NCI-H187 (cell line): ENCODE data around the gene OVOL3.
A peak's percentile ranks its signal among the peaks of the same experiment; 100 is the strongest.

ENCODE experiments used
- DNase-seq, 2 experiments: peaks; one replicate each; lab custom pipeline; 2025; lab: John Stamatoyannopoulos, UW

OVOL3 gene

GRCh38 chr19:36100476-36100875 is 10.5 kb upstream of the OVOL3 start:
- DNase-seq: no peak

DNA sequence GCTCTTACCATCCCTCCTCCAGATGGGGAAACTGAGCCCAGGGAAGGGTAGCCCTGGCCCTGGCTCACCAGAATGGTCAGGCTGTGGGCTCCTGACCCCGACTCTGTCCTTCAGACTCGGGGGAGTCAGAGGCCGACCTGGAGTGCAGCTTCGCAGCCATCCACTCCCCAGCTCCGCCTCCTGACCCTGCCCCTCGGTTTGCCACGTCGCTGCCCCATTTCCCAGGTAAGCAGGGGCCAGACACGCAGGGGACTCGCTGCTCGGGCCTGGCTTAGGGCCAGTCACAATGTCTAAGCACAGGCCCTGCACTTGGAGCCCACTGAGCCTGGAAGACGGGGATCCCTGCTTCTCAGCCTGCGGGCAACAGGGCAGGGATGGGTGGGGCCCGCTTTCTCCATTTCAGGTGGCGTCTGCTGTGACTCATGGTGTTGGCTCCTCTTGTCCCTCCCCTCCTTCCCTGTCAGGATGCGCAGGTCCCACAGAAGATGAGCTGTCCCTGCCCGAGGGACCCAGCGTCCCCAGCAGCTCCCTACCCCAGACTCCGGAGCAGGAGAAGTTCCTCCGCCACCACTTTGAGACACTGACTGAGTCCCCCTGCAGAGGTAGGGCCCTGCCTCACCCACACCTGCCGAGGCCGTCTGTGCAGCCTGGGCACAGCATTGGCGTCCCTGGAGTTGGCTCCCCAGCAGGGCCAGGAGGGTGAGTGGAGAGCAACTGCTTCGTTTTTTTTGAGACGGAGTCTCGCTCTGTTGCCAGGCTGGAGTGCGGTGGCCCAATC is 9.2 kb upstream of the OVOL3 start:
- DNase-seq: no peak

- no peak for DNase-seq
Observed at GRCh38 chr19:36103040-36103626, 7.8 kb upstream of the OVOL3 start.

DNA sequence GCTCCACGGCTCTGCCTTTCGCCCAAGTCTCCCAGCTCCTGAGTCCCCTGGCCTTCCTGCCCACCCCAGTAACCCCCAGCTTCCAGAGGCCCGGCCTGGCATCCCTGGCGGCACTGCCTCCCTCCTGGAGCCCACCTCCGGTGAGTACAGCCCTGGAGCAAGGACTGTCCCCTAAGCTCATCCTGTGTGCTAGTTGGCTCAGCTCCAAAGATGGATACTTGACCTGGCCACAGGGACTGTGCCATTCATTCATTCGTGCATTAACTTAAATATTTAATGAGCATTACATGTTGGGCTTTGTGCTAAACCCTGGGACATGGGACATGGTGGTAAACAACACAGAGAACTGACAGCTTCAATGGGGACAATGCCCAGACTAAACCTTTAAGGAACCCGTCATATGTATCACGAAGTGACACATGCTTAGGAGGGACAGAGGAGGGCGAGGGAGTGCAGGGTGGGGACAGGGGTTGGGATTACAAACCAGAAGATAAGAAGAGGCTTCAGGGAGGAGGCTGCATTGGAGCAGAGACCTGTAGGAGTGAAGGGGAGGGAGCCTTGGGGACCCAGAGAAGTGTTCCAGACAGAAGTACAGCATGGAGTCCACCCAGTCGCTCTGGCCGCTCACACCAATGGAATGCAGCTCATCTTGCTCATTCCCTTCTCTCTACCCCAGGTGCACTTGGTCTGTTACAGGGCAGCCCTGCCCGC is 6.9 kb upstream of the OVOL3 start:
- DNase-seq: no peak

DNA sequence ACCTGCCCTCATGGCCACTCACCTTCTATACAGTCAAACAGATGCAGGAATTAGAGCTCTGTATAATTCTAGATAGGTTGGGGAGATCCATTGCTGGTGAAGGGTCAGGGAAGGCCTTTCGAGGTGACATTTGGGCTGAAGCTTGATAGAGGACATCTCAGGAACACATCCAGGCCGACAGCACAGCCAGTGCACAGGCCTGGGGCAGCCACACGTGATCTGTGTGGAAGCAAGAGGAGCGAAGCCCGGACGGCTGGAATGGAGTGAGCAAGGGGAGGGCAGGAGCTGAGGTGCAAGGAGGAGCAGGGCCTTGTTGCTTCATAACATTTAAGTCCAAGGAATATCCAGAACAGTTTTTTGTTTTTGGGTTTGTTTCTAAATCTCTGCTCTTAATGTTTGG is 4.5 kb upstream of the OVOL3 start:
- DNase-seq: no peak

DNA sequence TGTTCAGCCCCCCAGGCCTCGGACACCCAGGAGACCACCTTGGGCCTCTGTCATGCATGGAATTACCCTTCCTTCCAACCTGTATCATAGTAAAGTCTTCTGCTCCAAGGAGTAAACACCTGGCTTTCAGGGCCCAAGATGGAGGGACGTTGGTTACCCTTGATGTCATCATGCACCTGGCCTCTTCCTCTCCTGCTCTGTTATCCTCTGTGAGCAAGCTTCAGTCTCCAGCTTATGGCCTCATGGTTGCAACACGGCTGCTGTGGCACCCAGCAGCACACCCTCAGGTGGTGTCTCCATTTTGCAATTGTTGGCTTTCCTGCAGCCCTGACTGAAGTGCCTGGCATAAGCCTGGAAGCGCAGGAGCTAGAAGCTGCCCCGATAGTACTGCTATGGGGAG is 4.0 kb upstream of the OVOL3 start:
- DNase-seq: no peak

DNA sequence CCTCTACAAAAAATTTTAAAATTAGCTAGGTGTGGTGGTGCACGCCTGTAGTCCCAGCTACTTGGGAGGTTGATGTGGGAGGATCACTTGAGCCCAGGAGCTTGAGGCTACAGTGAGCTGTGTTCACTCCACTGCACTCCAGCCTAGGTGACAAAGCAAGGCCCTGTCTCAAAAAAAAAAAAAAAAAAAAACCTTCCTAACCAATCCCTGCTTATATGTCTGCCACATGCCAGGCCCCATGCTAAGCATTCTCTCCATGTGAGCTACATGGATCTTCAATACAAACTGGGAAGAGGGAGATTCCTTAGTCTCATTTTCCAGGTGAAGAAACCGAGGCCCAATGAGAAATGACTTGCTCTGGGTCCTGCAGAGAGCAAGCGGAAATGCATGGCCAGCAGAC is 2.3 kb upstream of the OVOL3 start:
- no peak for DNase-seq

DNA sequence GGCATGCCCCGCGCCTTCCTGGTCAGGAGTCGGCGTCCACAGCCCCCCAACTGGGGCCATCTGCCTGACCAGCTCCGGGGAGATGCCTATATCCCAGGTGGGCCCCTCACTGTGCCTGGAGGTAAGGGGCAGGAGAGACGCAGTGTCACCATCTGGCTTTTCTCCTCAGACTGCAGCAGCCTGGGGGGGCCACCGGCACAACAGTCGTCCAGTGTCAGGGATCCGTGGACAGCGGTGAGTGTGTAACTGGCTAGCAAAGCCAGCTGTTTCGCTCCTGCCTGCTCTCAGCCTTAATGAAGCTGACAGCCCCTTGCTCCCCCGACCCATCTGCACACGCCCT is 227 bp downstream of the OVOL3 start:
- DNase-seq: no peak

GRCh38 chr19:36112678-36113077 is 1.7 kb downstream of the OVOL3 start:
- DNase-seq: no peak

- DNase-seq: no peak
Observed at GRCh38 chr19:36113425-36113824, 2.5 kb downstream of the OVOL3 start.

DNA sequence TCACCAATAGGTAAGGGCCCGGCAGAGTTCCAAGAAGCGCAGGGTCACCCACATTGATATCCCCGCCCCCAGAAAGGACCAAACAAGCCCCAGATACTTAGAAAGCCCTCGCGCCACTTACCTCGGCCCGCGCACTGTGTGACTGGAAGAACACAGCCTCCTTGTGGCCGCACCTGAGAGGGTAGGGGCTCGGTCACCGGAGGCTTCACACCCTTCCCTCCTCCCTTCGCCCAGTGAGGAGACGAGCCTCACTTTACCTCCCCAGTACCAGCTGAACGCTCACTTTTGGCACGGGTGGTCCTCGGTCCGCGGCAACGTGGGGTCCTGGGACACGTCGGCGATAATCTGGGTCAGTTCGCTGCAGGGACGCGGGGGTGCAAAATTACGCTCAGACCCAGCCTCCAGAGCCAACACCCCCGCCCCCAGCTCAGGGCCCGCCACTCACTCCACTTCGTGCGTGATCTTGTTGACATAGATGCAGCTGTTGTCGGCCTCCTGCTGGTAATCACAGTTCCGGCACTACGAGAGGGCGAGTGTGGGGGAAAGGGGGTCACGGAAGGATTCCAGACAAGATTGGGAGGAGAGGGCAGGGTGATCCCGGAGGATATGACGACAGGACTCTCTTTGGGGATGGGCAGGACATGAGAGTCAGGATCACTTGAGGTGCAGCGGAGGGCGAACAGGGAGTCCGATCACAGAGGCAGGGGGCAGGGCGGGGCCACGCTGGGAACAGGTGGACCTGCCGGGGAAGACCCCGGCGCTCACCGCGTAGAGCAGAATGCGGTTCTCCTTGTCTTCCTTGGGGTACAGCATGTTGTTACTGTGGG is 3.2 kb downstream of the OVOL3 start:
- DNase-seq: no peak

- peak; percentile 98 to 99 for DNase-seq
Observed at GRCh38 chr19:36114721-36115452, 3.9 kb downstream of the OVOL3 start, which contains the start of gene POLR2I. Gene POLR2I, minus strand, starts transcription at chr19:36114875. Its CDS starts 19 bp downstream, at chr19:36114856.

DNA sequence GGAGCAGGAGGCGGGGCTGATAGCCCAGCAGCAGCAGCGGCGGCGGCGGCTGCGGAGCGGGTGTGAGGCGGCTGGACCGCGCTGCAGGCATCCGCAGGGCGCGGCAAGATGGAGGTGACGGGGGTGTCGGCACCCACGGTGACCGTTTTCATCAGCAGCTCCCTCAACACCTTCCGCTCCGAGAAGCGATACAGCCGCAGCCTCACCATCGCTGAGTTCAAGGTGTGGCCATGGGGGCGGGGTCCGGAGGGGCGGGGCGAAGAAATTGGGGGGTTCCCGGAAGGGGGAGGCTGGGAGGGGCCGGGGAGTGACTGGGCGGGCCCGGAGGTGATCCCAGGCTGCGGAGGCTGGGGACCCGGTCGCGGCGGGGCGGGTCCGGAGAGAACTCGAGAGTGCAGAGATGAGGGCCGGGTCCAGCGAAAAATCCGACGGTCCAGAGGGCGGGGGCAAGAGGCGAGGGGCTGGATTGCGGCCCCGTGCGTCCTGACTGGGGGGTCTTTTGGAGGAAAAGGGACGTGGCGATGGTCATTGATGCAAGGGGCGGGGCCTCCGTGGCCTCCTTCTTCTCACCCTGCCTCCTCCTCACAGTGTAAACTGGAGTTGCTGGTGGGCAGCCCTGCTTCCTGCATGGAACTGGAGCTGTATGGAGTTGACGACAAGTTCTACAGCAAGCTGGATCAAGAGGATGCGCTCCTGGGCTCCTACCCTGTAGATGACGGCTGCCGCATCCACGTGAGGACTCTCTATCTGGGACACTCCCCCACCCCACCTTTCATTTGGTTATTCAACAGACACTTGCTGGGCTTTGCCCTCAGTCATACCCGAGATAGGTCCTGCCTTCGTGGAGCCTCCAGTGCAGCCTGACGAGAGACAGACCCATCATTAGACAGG is 4.8 kb downstream of the OVOL3 start, which contains the start of gene TBCB:
Gene TBCB, plus strand, starts transcription at position 16 of the 891 bp plus-strand sequence. Its CDS starts 93 bp downstream, at position 109.
- DNase-seq: no peak

- no peak for DNase-seq
Observed at GRCh38 chr19:36116344-36116637, 5.3 kb downstream of the OVOL3 start.

DNA sequence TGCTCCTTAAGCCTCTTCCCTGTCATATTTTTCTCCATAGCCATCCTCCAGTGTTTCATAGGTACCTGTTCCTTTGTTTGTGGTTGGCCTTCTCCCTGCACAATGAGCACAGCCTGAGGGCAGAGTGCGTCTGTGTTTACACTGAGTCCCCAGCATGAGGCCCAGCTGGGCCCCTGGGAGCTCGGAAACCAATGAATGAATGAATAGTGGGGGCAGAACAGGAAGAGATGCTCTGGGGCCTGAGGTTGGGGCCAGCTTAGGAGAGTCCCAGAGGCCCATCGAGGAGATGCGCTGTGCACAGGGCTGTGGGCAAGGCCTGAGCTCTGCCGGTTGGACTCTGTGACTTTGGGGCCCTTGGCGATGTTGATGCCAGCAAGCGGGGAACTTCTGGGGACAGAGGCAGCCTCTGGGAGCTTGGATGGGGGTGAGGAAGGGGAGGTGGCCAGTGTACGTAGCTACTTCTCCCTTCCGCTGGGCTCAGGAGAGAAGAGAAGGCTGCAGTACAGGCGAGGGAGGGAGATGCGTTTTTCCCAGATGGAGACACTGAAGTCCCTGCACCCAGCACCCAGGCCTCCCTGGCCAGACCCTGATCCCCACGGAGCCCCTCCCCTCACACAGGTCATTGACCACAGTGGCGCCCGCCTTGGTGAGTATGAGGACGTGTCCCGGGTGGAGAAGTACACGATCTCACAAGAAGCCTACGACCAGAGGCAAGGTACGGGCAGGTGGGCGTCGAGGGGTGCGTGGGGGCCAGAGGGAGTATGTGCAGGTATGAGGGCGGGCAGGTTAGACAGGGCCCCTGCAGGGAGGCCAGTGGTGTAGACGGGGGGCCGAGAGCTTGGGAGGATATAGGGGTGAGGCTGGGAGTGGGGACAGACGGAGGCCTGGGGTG is 9.4 kb downstream of the OVOL3 start:
- no peak for DNase-seq

DNA sequence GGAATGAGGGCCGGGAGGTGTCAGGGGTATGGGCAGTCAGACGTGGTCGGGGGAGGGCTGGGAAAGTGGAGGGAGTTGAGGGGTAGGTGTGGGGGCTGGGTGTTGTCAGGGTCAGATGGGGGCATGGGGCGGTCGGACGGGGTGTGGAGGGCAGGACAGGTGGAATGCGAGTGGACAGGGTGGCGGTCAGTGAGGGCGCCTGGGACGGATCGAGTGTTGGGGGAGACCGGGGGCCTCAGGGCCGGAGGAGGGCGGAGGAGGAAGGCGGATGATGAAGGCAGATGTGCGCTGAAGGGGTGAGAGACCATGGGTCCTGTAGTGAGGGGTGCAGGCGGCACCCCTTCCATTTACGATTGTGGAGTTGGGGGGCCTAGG is 10.0 kb downstream of the OVOL3 start:
- no peak for DNase-seq

- DNase-seq: no peak
Observed at GRCh38 chr19:36121486-36122124, 10.7 kb downstream of the OVOL3 start.

- DNase-seq: no peak
Observed at GRCh38 chr19:36125557-36125956, 14.6 kb downstream of the OVOL3 start.

GRCh38 chr19:36128392-36128736 is 17.4 kb downstream of the OVOL3 start:
- no peak for DNase-seq
